Smooth muscle cell of the umbilical artery (primary cell): Measurements from ENCODE around the gene MXI1. TPM values are rescaled to one million over a fixed set of nuclear protein-coding genes. Genes with fewer than 3 reads are reported as not detected.

ENCODE experiments used
- total RNA-seq: library from RNA; depleted of rRNA; stranded (reverse); fragments of >200 nt; gene quantifications from 2 replicates; pipeline ENCODE4 v1.2.3, GENCODE V29; 2014

MXI1 gene
- 18.1 and 20.2 TPM in 2 replicates for total RNA-seq

GRCh38 chr10:110207011-110207804, at the start of gene MXI1:
TSS of gene MXI1 (plus strand) at chr10:110207605. CDS start at chr10:110207809, 204 bp downstream.

GRCh38 chr10:110304780-110305421, 97.5 kb downstream of the MXI1 start, which contains the start of gene SMNDC1:
TSS of gene SMNDC1 (minus strand) at chr10:110304920. CDS start at chr10:110303587, 1,333 bp downstream.

Other genes starting within 250 kb of the MXI1 start
- gene ADD3, start 199.6 kb upstream of the MXI1 start, total RNA-seq, result 238 and 249 TPM in 2 replicates
- gene SMNDC1, start 97.3 kb downstream of the MXI1 start, total RNA-seq, result 8.3 and 12.0 TPM in 2 replicates